NCI-H446 treated with DMSO at 0.1 percent for 48 hours (cell line): ENCODE results near the gene TYW1.
"Not testable (repeated sequence)": the region's sequence is repeated elsewhere in the genome, so short reads cannot be mapped to it uniquely, and the experiment has no call there.

Experiments
- DNase-seq: peaks from one replicate; lab custom pipeline; 2025; lab: John Stamatoyannopoulos, UW

TYW1 gene

GRCh38 chr7:67130766-67131165 is 134.1 kb downstream of the TYW1 start:
- not testable (repeated sequence) for DNase-seq

- DNase-seq = not testable (repeated sequence)
Measured at GRCh38 chr7:67134912-67135311, 138.3 kb downstream of the TYW1 start.

GRCh38 chr7:67135617-67136486 is 139.2 kb downstream of the TYW1 start:
- DNase-seq = not testable (repeated sequence)

GRCh38 chr7:67137489-67137888 is 140.9 kb downstream of the TYW1 start:
- not testable (repeated sequence) for DNase-seq

GRCh38 chr7:67139876-67140275 is 143.2 kb downstream of the TYW1 start:
- not testable (repeated sequence) for DNase-seq

- not testable (repeated sequence) for DNase-seq
Measured at GRCh38 chr7:67141001-67141400, 144.4 kb downstream of the TYW1 start.

GRCh38 chr7:67143091-67143786 is 146.6 kb downstream of the TYW1 start:
- not testable (repeated sequence) for DNase-seq

GRCh38 chr7:67145581-67146193 is 149.1 kb downstream of the TYW1 start:
- not testable (repeated sequence) for DNase-seq

GRCh38 chr7:67149131-67149530 is 152.5 kb downstream of the TYW1 start:
- not testable (repeated sequence) for DNase-seq

GRCh38 chr7:67154374-67154773 is 157.7 kb downstream of the TYW1 start:
- DNase-seq = not testable (repeated sequence)

- DNase-seq = not testable (repeated sequence)
Measured at GRCh38 chr7:67156064-67156463, 159.4 kb downstream of the TYW1 start.

- DNase-seq = not testable (repeated sequence)
Measured at GRCh38 chr7:67163285-67163684, 166.7 kb downstream of the TYW1 start.

- not testable (repeated sequence) for DNase-seq
Measured at GRCh38 chr7:67171151-67171550, 174.5 kb downstream of the TYW1 start.

GRCh38 chr7:67176730-67177129 is 180.1 kb downstream of the TYW1 start:
- not testable (repeated sequence) for DNase-seq

- not testable (repeated sequence) for DNase-seq
Measured at GRCh38 chr7:67178915-67179688, 182.5 kb downstream of the TYW1 start.

GRCh38 chr7:67182956-67183750 is 186.5 kb downstream of the TYW1 start:
- DNase-seq = not testable (repeated sequence)

GRCh38 chr7:67184912-67185659 is 188.5 kb downstream of the TYW1 start:
- not testable (repeated sequence) for DNase-seq

- DNase-seq = not testable (repeated sequence)
Measured at GRCh38 chr7:67185660-67186129, 189.1 kb downstream of the TYW1 start.

- not testable (repeated sequence) for DNase-seq
Measured at GRCh38 chr7:67189160-67189559, 192.5 kb downstream of the TYW1 start.
